GM12872 (cell line): ENCODE measurements around the gene PABPN1.
A peak's percentile ranks its signal among the peaks of the same experiment; 100 is the strongest.

Experiments
- TF ChIP-seq, protein P1 (sequence below): IDR thresholded peaks from 3 replicates; pipeline ENCODE4 v1.5.1; 2011; ENCODE audit warnings: low read depth, mild to moderate bottlenecking, low read length, moderate library complexity; ENCODE audit not compliant: insufficient read depth

Gene PABPN1

GRCh38 chr14:23326491-23327332 lies 5.5 kb downstream of the PABPN1 start:
- TF ChIP-seq, protein P1, sequence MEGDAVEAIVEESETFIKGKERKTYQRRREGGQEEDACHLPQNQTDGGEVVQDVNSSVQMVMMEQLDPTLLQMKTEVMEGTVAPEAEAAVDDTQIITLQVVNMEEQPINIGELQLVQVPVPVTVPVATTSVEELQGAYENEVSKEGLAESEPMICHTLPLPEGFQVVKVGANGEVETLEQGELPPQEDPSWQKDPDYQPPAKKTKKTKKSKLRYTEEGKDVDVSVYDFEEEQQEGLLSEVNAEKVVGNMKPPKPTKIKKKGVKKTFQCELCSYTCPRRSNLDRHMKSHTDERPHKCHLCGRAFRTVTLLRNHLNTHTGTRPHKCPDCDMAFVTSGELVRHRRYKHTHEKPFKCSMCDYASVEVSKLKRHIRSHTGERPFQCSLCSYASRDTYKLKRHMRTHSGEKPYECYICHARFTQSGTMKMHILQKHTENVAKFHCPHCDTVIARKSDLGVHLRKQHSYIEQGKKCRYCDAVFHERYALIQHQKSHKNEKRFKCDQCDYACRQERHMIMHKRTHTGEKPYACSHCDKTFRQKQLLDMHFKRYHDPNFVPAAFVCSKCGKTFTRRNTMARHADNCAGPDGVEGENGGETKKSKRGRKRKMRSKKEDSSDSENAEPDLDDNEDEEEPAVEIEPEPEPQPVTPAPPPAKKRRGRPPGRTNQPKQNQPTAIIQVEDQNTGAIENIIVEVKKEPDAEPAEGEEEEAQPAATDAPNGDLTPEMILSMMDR = no peak

GRCh38 chr14:23327947-23328744 lies 6.9 kb downstream of the PABPN1 start:
- TF ChIP-seq, protein P1 = peak; percentile 85

- TF ChIP-seq, protein P1 = no peak
Observed at GRCh38 chr14:23335623-23336022, 14.4 kb downstream of the PABPN1 start.

- TF ChIP-seq, protein P1 = no peak
Observed at GRCh38 chr14:23339506-23340268, 18.4 kb downstream of the PABPN1 start.

DNA sequence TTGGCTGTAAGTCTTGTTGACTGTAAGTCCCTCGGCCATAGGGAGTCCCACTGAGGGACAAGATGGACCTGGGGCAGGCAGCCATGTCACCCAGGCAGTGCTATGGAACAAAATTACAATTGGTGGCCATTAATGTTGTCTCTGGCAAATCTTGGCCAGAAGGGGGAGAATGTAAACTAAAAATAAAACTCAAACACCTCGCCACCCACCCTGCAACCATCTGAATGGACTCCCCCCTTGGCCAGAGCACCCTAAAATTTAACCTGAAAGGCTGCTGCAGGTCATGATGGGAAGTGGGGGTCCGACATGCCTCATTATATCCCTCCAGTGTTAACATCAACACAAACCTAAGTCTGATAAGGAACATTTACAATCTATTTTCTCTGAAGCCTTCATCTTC lies 23.2 kb downstream of the PABPN1 start:
- TF ChIP-seq, protein P1 = no peak

- TF ChIP-seq, protein P1 = no peak
Observed at GRCh38 chr14:23345987-23346692, 24.9 kb downstream of the PABPN1 start.
